K562 (cell line): ENCODE data around the gene BRWD1. TPM values are rescaled to one million over a fixed set of nuclear protein-coding genes. Genes with fewer than 3 reads are reported as not detected.

Source experiments
- ARHGAP35 ChIP-seq: fragments of 450-650 bp; IDR thresholded peaks from 2 replicates; pipeline ENCODE4 v1.6.1; 2018; ENCODE audit not compliant: partially characterized antibody
- DDX20 ChIP-seq: fragments of 450-650 bp; IDR thresholded peaks from 2 replicates; pipeline ENCODE4 v1.6.1; 2016; ENCODE audit warnings: missing genetic modification characterization, low read depth, mild to moderate bottlenecking, missing compliant biosample characterization, moderate library complexity
- FIP1L1 ChIP-seq: fragments of 200-400 bp; formaldehyde crosslinking; IDR thresholded peaks from 2 replicates; pipeline ENCODE4 v1.6.1; 2018; ENCODE audit warnings: mild to moderate bottlenecking, low read depth, low read length; ENCODE audit not compliant: poor library complexity, severe bottlenecking
- HDAC3 ChIP-seq: fragments of 450-650 bp; IDR thresholded peaks from 2 replicates; pipeline ENCODE4 v1.6.1; 2018; ENCODE audit warnings: borderline replicate concordance, mild to moderate bottlenecking, moderate library complexity; ENCODE audit not compliant: partially characterized antibody
- NELFE ChIP-seq: IDR thresholded peaks from 2 replicates; pipeline ENCODE4 v1.6.1; 2011; ENCODE audit warnings: mild to moderate bottlenecking; ENCODE audit not compliant: insufficient read depth, insufficient read length
- RBM34 ChIP-seq: fragments of 200-400 bp; formaldehyde crosslinking; IDR thresholded peaks from 2 replicates; pipeline ENCODE4 v1.6.1; 2018; ENCODE audit warnings: low read length, borderline replicate concordance; ENCODE audit not compliant: insufficient read depth
- SMAD1 ChIP-seq: fragments of 150-350 bp; IDR thresholded peaks from 2 replicates; pipeline ENCODE4 v1.6.1; 2014; ENCODE audit warnings: low read length, low read depth; ENCODE audit not compliant: partially characterized antibody
- SMAD2 ChIP-seq: fragments of 150-350 bp; IDR thresholded peaks from 2 replicates; pipeline ENCODE4 v1.6.1; 2014; ENCODE audit warnings: low read depth, mild to moderate bottlenecking, low read length
- ZNF282 ChIP-seq: sonication (generic); formaldehyde crosslinking; IDR thresholded peaks from 2 replicates; pipeline ENCODE4 v1.8.1; 2023; ENCODE audit warnings: missing genetic modification reagents
- polyA plus RNA-seq, 8 experiments: library from polyadenylated mRNA; depleted of rRNA in 4 of 8; stranded (reverse) in 5 of 8; unstranded in 3 of 8; fragments of >200 nt; fragmentation: Nextera tagmentation in 2 of 8; fragmentation: Illumina TruSeq in 1 of 8; extraction: Ambion mirVana in 2 of 8; extraction: Trizol in 1 of 8; gene quantifications; 2 replicates each; pipeline versions ENCODE4 v1.2.1 to v1.2.3, GENCODE V29; 2011 to 2014; ENCODE audit warnings: inconsistent platforms in 1 of 8, missing spikeins in 1 of 8
- total RNA-seq, 7 experiments: library from RNA; depleted of rRNA in 6 of 7; stranded (reverse); fragments of >200 nt in 6 of 7; fragmentation: Illumina TruSeq in 2 of 7; extraction: Trizol in 2 of 7; gene quantifications; 2 replicates each; pipeline versions ENCODE4 v1.2.1 to v1.2.3, GENCODE V29; 2011 to 2021; ENCODE audit warnings: low replicate concordance in 1 of 7
- TF ChIP-seq, protein P1 (sequence below): fragments of 450-650 bp; formaldehyde crosslinking; IDR thresholded peaks from 2 replicates; pipeline ENCODE4 v1.4.0; 2022; ENCODE audit warnings: missing genetic modification characterization
- TF ChIP-seq, protein P2 (sequence below): fragments of 450-650 bp; formaldehyde crosslinking; IDR thresholded peaks from 2 replicates; pipeline ENCODE4 v1.4.0; 2020; ENCODE audit warnings: mild to moderate bottlenecking, mixed read lengths
- TF ChIP-seq, protein P3 (sequence below): fragments of 200-800 bp; sonication (Bioruptor generic); IDR thresholded peaks from 2 replicates; pipeline ENCODE4 v1.6.1; 2017; ENCODE audit warnings: missing genetic modification characterization, missing compliant biosample characterization
- TF ChIP-seq, protein P4 (sequence below): fragments of 250-450 bp; sonication (Bioruptor Pico); IDR thresholded peaks from 2 replicates; pipeline ENCODE4 v1.4.0; 2020

BRWD1 gene
- total and polyA plus RNA-seq, 9 of the 15 experiments (the other 6 are each of a cell fraction or from before 2014, with no cell fraction given), result 10.1 to 60.2 (median 34.1) TPM

DNA sequence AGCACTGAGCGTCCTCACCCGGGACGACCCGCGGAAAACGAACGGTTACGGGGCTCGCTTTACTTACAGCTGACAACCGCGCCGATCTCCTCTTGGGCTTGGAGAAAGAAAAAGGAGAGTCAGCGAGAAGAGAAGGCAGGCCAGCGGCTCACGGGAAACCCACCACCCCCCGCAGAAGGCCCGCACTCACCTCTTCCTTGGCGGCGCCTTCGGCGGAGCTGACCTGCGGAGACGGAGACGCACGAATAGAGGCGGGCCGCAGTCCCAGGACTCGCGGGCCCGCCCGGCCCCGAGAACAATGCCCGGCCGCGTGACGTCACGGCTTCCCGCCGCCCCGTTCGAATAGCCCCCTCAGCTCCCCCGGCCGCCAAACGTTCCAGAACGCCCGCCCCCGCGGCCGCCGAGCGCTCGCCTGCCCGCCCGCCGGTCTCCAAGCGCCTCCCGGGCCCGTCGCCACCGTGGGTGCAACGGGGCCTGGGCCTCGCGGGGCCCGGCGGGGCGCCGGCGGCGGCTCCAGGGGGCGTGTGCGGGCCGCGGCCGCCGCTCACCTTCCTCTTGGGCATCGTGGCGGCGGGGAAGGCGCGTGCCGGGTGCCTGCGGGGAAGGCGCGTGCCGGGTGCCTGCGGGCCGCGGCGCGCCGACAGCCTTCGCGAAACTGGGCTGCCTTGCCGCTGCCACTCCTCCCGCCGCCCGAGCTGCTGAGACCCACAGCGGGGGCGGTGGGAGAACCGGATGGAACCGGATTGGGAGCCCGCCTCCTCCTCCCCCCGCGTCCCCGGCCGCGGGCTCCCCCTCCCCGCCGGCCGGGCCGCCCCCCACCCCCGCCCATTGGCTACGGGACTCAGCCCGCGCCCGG lies 35.2 kb upstream of the BRWD1 start, which contains the start of gene HMGN1 (continued):
- TF ChIP-seq SMAD1, result peak; percentile 55
- TF ChIP-seq SMAD2, result no peak
- TF ChIP-seq, protein P1, sequence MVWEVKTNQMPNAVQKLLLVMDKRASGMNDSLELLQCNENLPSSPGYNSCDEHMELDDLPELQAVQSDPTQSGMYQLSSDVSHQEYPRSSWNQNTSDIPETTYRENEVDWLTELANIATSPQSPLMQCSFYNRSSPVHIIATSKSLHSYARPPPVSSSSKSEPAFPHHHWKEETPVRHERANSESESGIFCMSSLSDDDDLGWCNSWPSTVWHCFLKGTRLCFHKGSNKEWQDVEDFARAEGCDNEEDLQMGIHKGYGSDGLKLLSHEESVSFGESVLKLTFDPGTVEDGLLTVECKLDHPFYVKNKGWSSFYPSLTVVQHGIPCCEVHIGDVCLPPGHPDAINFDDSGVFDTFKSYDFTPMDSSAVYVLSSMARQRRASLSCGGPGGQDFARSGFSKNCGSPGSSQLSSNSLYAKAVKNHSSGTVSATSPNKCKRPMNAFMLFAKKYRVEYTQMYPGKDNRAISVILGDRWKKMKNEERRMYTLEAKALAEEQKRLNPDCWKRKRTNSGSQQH (CRISPR knock-in tag), result no peak
- TF ChIP-seq, protein P2, sequence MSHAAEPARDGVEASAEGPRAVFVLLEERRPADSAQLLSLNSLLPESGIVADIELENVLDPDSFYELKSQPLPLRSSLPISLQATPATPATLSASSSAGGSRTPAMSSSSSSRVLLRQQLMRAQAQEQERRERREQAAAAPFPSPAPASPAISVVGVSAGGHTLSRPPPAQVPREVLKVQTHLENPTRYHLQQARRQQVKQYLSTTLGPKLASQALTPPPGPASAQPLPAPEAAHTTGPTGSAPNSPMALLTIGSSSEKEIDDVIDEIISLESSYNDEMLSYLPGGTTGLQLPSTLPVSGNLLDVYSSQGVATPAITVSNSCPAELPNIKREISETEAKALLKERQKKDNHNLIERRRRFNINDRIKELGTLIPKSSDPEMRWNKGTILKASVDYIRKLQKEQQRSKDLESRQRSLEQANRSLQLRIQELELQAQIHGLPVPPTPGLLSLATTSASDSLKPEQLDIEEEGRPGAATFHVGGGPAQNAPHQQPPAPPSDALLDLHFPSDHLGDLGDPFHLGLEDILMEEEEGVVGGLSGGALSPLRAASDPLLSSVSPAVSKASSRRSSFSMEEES (CRISPR knock-in tag), result no peak
- no peak for TF ChIP-seq DDX20 (tag)
- no peak for TF ChIP-seq NELFE
- TF ChIP-seq RBM34, result no peak
- no peak for TF ChIP-seq ARHGAP35
- TF ChIP-seq FIP1L1, result no peak
- TF ChIP-seq ZNF282 (CRISPR knock-in tag), result no peak
- TF ChIP-seq HDAC3, result no peak
- TF ChIP-seq, protein P3, sequence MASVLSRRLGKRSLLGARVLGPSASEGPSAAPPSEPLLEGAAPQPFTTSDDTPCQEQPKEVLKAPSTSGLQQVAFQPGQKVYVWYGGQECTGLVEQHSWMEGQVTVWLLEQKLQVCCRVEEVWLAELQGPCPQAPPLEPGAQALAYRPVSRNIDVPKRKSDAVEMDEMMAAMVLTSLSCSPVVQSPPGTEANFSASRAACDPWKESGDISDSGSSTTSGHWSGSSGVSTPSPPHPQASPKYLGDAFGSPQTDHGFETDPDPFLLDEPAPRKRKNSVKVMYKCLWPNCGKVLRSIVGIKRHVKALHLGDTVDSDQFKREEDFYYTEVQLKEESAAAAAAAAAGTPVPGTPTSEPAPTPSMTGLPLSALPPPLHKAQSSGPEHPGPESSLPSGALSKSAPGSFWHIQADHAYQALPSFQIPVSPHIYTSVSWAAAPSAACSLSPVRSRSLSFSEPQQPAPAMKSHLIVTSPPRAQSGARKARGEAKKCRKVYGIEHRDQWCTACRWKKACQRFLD, result peak; percentile 66; the same call in 1 of the 2 replicates
- TF ChIP-seq, protein P4, sequence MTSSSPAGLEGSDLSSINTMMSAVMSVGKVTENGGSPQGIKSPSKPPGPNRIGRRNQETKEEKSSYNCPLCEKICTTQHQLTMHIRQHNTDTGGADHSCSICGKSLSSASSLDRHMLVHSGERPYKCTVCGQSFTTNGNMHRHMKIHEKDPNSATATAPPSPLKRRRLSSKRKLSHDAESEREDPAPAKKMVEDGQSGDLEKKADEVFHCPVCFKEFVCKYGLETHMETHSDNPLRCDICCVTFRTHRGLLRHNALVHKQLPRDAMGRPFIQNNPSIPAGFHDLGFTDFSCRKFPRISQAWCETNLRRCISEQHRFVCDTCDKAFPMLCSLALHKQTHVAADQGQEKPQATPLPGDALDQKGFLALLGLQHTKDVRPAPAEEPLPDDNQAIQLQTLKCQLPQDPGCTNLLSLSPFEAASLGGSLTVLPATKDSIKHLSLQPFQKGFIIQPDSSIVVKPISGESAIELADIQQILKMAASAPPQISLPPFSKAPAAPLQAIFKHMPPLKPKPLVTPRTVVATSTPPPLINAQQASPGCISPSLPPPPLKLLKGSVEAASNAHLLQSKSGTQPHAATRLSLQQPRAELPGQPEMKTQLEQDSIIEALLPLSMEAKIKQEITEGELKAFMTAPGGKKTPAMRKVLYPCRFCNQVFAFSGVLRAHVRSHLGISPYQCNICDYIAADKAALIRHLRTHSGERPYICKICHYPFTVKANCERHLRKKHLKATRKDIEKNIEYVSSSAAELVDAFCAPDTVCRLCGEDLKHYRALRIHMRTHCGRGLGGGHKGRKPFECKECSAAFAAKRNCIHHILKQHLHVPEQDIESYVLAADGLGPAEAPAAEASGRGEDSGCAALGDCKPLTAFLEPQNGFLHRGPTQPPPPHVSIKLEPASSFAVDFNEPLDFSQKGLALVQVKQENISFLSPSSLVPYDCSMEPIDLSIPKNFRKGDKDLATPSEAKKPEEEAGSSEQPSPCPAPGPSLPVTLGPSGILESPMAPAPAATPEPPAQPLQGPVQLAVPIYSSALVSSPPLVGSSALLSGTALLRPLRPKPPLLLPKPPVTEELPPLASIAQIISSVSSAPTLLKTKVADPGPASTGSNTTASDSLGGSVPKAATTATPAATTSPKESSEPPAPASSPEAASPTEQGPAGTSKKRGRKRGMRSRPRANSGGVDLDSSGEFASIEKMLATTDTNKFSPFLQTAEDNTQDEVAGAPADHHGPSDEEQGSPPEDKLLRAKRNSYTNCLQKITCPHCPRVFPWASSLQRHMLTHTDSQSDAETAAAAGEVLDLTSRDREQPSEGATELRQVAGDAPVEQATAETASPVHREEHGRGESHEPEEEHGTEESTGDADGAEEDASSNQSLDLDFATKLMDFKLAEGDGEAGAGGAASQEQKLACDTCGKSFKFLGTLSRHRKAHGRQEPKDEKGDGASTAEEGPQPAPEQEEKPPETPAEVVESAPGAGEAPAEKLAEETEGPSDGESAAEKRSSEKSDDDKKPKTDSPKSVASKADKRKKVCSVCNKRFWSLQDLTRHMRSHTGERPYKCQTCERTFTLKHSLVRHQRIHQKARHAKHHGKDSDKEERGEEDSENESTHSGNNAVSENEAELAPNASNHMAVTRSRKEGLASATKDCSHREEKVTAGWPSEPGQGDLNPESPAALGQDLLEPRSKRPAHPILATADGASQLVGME, result peak; percentile 45; the same call in 1 of the 2 replicates
